NCI-H2196 (cell line): ENCODE measurements around the gene CYP2A6.
"Not testable (repeated sequence)": the region's sequence is repeated elsewhere in the genome, so short reads cannot be mapped to it uniquely, and the experiment has no call there.

Experiments
- DNase-seq: peaks from one replicate; lab custom pipeline; 2025; ENCODE audit not compliant: unreplicated experiment; lab: John Stamatoyannopoulos, UW

Gene CYP2A6

GRCh38 chr19:40819479-40820234 lies 30.6 kb downstream of the CYP2A6 start:
- peak; percentile 27 for DNase-seq

- DNase-seq: peak; percentile 29
Observed at GRCh38 chr19:40818480-40819399, 31.5 kb downstream of the CYP2A6 start.

GRCh38 chr19:40815223-40815622 lies 35.0 kb downstream of the CYP2A6 start:
- no peak for DNase-seq

- DNase-seq: no peak
Observed at GRCh38 chr19:40813182-40813581, 37.1 kb downstream of the CYP2A6 start.

GRCh38 chr19:40812571-40812970 lies 37.7 kb downstream of the CYP2A6 start:
- DNase-seq: not testable (repeated sequence)

GRCh38 chr19:40811478-40812341 lies 38.5 kb downstream of the CYP2A6 start:
- DNase-seq: no peak

- DNase-seq: not testable (repeated sequence)
Observed at GRCh38 chr19:40810649-40811408, 39.4 kb downstream of the CYP2A6 start.

- DNase-seq: no peak
Observed at GRCh38 chr19:40810160-40810559, 40.1 kb downstream of the CYP2A6 start.

GRCh38 chr19:40809358-40810086 lies 40.7 kb downstream of the CYP2A6 start:
- no peak for DNase-seq

- no peak for DNase-seq
Observed at GRCh38 chr19:40808497-40808896, 41.8 kb downstream of the CYP2A6 start.

- DNase-seq: no peak
Observed at GRCh38 chr19:40808021-40808325, 42.3 kb downstream of the CYP2A6 start.

GRCh38 chr19:40807147-40808020 lies 42.9 kb downstream of the CYP2A6 start:
- peak; percentile 22 for DNase-seq

- DNase-seq: no peak
Observed at GRCh38 chr19:40806423-40807146, 43.7 kb downstream of the CYP2A6 start.

- DNase-seq: no peak
Observed at GRCh38 chr19:40805258-40805868, 44.9 kb downstream of the CYP2A6 start.

GRCh38 chr19:40804783-40805242 lies 45.4 kb downstream of the CYP2A6 start:
- no peak for DNase-seq

- peak; percentile 44 for DNase-seq
Observed at GRCh38 chr19:40803857-40804782, 46.1 kb downstream of the CYP2A6 start.
